GM21515 (cell line): ENCODE data around the gene SLC25A21.
"Not testable (repeated sequence)": the region's sequence is repeated elsewhere in the genome, so short reads cannot be mapped to it uniquely, and the experiment has no call there.

Source experiments
- ATAC-seq: cut with Tn5 transposase; IDR thresholded peaks from one replicate; pipeline ENCODE4 v1.9.1; 2021; ENCODE audit not compliant: unreplicated experiment

The SLC25A21 gene

GRCh38 chr14:37093364-37093763 is 79.0 kb downstream of the SLC25A21 start:
- ATAC-seq: no peak

DNA sequence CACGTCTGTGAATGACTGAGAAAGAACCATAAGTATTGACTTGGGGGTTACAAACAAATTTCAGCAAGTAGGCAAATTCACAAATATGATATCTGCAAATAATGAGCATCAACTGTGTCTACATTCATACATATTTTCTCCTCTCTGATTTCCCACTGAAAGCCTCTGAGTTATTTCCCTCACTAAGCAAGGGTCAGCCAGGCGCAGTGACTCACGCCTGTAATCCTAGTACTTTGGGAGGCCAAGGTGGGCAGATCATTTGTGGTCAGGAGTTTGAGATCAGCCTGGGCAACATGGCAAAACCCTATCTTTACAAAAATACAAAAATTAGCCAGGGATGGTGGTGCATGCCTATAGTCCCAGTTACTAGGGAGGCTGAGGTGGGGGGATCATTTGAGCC is 80.8 kb downstream of the SLC25A21 start:
- ATAC-seq: no peak

- ATAC-seq: no peak
These were observed 82.4 kb downstream of the SLC25A21 start for GRCh38 chr14:37090026-37090425.

- ATAC-seq: no peak
These were observed 83.0 kb downstream of the SLC25A21 start for GRCh38 chr14:37089410-37089809.

DNA sequence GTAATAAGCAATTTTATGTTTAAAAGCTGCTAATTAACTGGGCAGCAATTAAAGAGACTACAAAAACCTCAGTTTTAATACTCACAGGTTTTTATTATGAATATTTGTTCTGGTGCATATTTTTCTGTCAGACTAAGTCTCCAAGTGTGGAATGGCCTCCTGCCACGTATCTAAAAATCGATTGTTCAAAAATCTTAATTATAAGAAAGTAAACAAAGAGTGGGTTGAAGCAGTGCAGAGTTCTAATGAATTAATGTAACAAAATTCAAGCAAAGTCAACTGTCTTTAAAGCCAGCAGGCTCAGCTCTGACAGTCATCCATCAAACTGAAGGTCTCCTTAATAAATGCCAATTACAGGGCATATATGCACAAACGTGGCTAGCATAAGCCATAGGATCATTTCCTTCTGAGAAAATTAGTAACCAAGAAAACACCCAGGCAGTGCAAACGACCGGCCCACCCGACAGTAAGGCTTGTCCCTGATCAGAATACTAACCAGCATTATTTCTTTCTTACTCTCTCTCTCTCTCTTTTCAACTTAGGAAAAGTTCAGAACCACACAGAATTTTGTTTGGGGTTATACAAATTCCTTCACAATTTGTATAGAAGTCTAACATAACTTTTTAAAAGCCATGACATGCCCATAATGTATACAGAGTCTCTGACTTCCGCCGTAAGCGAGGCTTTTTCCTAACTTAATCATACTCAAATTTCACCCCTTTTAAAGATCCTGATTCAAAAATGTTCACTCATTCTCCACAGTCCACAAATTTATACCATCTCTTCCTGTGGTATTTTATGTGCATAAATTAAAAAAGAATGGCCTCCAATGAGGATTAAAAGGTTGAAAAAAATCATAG is 83.8 kb downstream of the SLC25A21 start:
- no peak for ATAC-seq

GRCh38 chr14:37087520-37087919 is 84.9 kb downstream of the SLC25A21 start:
- no peak for ATAC-seq

DNA sequence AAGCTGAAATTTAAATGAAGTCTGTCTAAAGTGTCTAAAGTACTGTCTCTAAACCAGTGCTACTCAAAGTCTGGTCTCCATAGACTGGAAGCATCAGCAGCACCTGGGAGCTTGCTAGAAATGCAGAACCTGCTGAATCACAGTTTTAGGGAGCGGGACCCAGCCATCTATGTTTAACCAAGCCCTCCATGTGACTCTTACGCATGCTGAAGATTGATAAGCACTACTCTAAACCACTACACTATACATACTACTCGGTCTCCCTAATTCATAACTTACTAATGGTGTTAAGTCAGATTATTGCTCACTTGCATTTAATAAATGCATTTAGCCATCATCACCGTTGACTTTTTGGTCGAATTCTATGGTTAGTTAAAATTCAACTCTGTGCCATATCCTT is 88.8 kb downstream of the SLC25A21 start:
- no peak for ATAC-seq

GRCh38 chr14:37082449-37082848 is 90.0 kb downstream of the SLC25A21 start:
- ATAC-seq: no peak

- no peak for ATAC-seq
These were observed 90.5 kb downstream of the SLC25A21 start for GRCh38 chr14:37081856-37082255.

DNA sequence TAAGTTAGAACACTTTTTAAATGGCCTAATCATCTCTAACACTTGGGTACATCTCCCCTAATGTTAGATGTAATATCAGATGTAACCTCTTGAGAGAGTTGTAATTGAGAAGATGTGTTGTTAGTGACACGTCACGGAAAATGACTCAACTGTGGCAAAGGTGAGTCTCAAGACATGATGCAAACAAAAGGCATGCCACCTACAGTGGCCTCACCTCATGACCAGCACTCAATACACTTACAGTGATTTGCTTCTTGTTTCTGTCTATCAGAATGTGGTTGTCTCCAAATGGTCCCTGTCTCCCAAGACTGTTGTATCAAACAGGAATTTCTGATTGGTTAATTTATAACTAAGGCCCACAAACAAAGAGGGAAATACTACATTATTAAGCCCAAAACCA is 91.2 kb downstream of the SLC25A21 start:
- no peak for ATAC-seq

DNA sequence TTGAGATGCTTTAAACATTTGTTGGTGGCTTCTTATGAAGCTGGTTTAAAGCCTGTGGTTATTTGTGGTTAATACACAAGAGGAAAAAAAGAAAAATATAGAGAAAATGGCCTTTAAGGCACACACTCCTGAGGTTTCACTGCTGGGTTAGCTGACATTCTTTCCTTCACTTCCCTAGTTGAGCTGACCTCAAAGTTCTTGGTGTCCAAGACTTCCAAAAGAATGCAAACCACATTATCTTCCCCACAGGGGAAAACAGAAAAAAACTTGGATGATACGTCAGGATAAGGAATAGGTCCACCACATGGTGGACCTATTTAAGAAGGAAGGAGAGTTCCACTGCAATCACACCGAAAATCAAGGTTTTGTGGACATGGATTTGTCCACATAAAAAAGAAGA is 94.3 kb downstream of the SLC25A21 start:
- no peak for ATAC-seq

- not testable (repeated sequence) for ATAC-seq
These were observed 98.1 kb downstream of the SLC25A21 start for GRCh38 chr14:37074320-37074719.

DNA sequence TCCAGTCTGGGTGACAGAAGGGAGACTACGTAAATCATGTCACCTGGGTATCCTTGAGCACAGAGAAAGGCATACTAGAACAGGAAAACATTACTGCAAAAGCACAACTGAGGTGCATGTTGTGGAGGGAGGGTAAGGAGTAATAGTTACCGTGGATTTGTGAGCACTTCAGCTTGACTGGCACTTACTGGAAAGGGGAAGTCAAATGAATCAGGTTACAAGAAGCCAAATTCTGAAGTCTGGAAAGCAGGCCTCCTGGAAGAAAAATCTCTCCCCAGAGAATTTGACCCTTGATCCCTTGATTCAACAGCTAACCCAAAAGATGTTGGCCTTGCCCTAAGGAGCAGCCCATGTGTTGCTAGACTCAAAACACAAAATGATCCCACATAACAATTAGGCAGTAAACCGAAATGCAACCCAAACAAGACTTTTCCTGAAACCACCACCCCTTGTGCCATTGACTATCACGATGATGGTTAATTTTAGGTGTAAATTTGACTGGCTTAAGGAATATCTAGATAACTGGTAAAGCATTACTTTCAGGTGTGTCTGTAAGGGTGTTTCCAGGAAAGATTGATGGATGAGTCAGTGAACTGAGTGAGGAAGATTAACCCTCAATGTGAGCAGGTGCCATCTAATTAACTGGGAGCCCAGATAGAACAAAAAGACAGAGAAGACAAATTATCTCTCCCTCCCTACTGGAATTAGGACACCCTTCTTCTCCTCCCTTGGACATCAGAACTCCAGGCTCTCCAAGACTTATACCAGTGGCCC is 108.8 kb downstream of the SLC25A21 start:
- no peak for ATAC-seq

DNA sequence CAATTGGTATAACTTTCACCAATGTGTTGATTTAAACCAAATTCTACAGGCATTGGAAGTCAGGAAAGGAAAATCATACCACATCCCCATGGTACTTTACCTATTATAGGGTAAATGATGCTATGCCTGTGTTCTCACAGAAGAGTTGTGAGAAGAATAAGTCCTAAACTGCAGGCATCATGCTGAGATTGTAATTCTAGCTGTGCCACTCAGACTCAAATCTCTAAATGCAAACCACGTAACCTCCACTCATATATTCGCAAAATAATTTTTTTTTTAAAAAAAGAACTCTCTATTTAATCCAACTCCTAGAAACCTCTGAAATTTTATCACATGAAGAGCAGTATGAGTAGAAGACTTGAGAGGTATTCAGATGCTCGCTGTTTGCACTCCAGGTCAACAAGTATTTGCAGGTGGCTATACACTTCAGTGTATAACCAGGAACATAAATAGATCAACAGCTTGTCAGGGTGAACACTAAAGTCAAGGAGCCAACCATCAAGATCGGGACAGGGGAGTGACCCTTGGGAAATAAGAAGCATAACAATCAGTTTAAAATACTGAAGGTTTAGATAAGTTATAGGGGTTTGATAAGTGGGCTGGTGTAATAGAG is 110.1 kb downstream of the SLC25A21 start:
- no peak for ATAC-seq

- ATAC-seq: no peak
These were observed 110.7 kb downstream of the SLC25A21 start for GRCh38 chr14:37061697-37062096.

DNA sequence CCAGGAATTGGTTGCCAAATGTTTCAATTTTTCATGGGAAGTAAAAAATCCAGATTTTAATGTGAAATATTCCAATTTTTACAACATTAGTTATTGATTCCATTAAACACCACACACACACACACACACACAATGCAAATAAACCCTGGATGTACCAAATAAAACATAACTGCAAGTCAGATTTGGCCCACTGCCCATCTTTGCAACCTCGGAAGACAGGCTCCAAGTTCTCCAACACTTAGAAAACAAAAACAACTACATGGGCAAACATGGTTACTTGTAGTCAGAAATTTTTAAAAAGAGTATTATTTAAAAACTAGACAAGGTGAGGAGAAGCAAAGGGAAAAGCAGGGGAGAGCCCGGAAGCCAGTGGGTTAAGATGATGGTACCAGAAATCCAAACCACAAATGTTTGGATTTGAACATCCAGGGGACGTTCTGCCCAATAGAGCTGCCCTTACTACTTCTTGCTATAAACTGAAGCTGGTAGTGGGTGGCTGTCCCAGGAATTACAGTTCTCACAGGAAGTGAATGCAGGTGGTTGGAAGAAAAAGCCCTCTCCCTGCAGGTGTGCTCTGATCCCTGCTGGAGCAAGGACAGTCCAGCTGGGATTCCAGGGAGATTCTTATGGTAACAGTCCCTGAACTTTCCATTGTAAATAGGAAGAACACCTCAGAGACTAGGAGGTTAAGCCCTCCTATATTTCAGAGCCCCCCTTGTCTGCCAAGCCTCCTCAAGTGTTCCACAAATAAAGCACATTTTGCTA is 111.7 kb downstream of the SLC25A21 start:
- no peak for ATAC-seq

GRCh38 chr14:37057776-37058175 is 114.6 kb downstream of the SLC25A21 start:
- ATAC-seq: no peak

DNA sequence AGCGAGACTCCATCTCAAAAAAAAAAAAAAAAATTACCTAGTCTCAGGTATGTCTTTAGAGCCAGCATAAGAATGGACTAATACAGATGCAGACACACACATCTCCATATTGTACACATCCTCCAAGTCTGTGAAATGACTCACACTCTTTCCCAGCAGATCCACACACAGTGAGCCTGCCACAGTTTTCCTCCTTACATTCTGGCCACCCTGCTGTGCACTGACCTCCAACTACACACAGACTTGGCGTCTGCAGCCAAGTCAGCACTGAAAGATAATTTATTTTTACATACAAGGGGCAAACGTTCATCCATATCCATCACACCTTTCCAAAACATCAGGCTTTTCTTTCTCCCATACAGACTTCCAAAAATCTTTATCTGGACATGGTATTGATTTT is 115.9 kb downstream of the SLC25A21 start:
- ATAC-seq: no peak

GRCh38 chr14:37054869-37055268 is 117.5 kb downstream of the SLC25A21 start:
- ATAC-seq: no peak

DNA sequence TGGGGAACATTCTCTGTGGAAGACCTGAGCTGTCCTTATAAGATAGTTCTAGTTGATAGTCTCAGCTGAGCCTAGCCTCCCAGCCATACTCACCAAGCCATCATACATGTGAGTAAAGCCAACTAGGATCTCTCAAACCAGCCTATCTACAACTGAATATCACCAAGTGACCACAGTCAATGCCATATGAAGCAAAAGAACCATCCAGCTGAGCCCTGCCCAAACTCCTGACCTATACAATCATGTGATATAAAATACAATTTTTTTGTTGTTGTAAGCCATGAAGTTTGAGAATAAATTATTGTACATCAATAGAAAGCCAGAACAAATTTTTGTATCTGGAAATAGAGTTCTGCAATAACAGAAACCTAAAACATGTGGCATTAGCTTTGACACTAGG is 118.3 kb downstream of the SLC25A21 start:
- ATAC-seq: no peak

DNA sequence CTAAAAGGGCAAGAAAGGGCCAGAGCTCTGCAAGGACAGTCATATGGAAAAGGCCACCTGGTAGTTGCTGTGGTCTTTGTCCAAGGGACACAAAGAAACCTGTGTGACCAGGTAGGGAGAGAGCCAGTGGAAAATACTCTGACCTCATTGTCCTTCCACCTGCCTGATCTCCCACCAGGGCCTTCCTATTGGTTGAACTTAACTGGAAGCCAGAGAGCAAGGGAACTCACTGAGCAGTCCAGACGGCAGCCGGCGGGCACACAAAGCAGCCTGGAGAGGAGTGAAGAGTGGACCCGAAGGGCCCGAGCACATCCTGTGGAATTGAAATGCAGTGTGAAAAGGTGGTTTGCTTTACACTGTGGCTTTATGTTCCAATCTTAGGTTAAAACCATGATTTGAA is 120.7 kb downstream of the SLC25A21 start:
- ATAC-seq: no peak
